Dermis microvascular lymphatic vessel endothelial cell (primary cell): ENCODE results near the gene CCDC57. TPM values are rescaled to one million over a fixed set of nuclear protein-coding genes. Genes with fewer than 3 reads are reported as not detected.

Experiments used
- DNase-seq, 2 donors: peaks; one replicate each; pipeline versions ENCODE4 v3.0.0 to v3.0.0-alpha.2; 2010; ENCODE audit warnings: low read depth in 2 of 2
- total RNA-seq: library from RNA; depleted of rRNA; stranded (reverse); fragments of >200 nt; gene quantifications from 2 replicates; pipeline ENCODE4 v1.2.1, GENCODE V29; 2014

CCDC57 gene
- total RNA-seq, 1 donor from 2014 or later = 2.8 TPM

DNA sequence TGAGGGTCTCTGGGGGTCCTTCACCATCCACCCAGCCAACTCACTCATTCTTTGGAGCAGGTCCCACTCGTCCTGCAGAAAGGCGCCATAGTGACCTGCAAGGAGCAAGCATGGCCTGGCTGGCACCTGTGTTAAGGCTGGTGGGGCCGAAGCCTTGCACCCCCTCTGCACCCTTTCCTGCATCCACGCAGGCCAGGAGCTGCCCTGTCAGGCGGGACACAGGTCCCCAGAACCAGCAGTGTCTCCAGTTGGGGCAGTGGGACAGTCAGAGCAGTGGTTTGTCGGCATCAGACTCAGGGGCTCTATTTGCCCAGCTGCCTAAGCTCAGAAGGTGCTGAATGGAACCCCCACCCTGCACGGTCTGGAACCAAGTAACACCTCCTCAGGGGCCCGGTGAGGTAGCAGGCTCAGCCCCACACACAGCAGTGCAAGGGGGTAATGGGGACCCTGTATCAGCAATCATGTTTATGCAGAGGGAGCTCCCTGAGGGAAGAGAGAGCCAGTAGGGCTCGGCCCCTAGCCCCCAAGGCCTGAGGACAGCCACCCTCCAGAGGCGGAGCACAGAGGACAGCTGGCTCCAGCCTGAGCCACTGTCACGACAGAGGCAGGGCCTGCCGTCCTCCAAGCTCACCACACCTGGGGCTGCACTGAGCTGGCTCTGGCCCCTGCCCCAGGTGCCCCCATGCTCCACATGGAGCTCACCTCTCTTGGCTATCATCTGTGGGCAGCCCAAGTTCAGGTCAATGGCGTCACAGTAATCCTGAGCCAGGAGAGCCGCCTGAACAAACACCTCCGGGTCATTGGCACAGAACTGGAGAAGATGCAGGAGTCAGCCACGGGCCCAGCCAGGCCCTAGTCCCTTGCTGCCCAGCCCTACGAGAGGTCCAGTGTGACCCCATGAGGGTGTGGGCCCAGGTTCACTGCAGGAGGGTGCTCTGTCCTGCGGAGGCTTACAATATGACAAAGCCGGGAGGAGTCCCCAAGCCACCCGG lies 148.9 kb downstream of the CCDC57 start:
- no peak for DNase-seq

DNA sequence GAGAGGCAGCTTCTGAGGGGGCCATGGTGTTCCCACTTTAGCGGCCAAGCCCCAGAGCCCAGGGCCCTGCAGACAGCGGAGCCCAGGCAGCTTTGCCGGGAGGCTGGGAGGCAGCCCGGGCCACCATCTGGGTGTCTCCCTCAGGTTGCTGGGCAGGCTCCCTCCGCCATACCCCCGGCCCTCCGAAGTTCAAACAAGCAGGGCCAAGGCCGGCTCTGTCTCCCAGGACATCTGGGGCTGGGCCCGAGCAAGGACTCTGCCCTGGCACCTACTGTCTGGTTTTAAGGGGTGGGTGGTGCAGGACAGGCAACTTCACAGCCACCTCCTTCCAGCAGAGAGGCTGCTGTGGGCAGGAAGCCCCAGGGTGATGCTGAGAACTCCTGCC lies 149.7 kb downstream of the CCDC57 start:
- no peak for DNase-seq

DNA sequence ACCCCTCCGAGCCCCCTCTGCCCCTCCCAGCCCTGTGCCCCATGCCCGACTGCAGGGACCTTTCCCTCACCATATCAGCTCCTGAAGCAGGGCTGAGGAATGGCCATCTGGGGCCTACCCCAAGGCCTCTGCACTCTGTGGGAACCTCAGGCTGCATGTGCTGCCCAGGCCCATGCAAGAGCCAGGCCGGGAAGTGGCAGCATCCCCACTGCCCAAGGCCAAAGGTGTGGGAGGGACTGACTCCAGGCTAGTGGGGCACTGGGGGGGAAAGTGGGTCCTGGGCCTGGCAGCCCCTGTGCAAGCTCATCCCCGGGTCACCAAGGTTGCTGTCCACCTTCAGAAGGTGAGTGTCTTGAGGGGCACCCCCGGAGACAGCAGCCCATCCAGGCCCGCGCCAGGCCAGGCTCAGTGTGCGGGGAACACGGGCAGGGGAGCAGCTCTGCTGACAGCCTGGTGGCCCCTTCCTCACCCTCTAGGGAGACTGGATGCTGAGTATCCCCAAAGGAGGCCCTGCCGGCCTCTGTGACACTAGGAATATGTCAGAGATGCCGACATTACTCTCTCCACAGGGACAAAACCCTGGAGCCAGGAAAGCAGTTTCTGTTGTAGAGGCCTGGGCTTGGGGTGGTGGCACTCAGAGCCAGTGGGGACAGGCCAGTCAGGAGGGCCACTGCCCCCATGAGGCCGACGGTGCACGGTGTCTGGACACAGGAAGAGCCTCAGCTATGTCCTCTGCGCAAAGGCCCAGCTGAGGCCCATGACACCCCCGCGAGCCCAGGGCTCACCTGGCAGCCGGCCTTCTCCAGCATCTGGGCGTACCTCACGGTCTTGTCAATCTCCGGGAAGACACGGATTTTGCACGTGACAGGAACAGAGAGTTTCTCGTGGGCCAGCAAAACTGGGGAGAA lies 150.3 kb downstream of the CCDC57 start:
- DNase-seq = no peak

DNA sequence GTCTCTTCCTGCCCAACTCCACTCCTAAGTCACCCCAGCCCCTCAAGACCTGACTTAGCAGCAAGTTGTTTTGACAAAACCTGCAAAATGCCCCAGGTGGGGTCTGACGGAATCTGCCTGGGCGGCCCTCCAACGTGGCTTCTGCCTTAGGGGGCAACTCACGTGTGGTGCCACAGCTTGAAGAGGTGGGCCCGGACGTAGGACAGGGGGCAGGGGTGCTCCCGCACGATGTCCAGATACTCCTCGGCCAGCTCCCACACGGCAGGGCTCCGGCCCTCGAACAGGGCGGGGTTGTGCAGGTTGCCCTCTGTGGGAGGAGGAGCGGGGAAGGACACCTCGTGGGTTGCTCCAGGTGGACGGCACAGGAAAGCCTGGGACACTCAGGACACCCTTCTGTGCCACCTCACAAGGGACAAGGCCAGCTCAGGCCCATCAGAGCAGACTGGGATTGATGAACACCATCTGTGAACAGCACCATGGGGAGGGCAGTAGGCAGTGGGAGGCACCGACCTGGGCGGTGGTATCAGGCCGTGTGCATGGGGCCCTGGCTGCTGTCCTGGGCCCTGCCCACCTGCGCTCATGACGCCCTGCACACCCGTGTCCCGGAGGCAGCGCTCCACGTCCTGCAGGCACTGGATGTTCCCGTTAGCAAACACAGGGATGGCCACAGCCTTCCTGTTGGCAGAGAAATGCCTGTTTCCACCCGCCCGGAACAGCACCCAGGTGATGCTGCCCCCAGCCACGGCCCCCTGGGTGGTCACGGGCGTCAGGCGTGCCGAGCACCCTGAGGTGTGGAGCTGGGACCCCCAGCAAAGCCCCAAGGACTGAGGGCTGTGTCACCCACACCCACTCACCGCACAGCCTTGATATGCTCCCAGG lies 151.4 kb downstream of the CCDC57 start:
- no peak for DNase-seq

DNA sequence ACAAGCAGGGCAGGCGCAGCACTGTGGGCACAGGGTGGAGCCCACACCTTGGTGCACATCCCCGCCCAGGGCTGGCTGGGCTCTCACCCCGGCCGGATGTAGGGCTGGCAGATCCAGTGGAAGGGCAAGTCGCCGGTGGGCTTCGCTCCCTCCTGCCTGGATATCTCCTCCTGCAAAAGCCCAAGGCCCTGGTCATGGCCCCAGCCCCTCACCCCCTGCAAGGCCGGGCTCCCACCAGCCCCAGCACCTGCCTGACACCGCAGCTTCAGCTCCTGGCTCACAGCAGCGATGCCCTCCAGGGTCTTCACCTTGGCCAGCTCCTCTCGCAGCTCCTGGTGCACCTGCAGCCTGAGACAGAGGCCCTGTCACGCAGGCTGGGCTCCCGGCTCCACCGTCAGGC lies 152.0 kb downstream of the CCDC57 start:
- no peak for DNase-seq

DNA sequence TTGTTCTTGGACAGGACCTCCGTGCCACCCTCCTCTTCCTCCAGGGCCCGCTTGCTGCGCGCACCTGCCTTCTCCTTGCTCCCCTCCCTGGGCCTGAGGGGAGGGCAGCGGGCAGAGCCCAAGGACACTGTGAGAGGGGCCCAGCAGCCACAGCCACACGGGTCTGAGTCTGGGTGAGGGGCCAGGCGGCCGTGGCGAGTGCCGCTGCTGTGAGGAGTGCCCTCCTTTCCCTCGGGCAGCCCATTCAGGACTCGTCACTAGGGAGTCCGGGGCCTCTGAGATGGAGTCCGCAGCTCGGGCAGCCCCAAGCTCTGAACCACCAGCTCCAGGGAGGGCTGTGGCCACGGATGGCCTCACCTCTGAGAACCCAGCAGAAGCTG lies 152.7 kb downstream of the CCDC57 start:
- DNase-seq = no peak

DNA sequence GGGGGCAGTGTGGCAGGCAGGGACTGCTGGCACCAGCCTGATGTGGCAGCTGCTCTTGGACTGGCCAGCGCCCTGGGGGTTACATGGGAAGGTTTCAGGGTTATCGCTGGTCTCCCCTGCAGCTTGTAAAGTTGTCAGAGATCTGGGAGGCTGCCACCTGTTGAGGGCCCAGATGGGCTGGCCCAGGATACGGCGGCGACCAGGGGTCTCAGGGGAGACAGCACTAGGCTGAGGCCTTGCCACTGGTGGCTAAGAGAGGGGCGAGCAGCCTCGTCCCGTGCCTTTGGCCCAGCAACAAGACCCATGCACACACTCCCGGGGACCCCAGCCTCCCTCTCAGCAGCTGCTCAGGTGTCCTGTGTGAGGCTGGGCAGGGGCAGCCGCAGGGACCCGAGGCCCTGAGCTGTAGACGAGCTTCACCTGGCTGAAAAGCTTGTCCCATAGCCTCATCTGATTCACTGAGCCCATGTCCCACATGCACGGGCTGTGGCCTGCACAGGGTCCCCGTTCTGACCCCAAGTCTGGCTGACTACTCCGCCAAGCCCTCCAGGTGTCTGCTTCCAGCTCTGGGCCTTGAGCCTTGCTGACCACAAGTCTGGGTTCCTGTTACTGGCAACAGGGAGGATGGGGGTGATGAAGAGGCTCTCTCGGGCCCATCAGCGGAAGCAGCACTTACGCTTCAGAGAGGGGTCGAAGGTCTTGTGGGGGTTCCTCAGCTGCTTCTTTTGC lies 153.2 kb downstream of the CCDC57 start:
- DNase-seq = no peak

DNA sequence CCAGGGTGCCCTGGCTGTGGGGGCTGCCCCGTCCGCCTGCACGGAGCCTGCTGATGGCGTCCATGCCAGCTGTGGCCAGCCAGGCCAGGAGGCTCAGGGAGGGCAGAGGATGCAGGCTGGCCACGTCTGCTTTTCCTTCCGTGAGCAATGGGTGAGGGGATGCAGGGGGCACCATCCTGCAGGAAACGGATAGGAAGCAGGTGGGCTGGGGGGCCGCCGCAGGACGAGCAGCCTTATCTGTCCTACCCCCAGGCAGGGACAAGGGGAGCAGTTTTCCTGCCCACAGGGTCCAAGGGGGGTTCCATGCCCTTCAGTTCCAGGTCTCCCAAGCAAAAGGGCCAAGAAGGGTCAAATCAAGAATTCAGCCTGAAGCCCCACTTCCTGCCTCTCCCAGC lies 153.8 kb downstream of the CCDC57 start:
- DNase-seq = no peak

DNA sequence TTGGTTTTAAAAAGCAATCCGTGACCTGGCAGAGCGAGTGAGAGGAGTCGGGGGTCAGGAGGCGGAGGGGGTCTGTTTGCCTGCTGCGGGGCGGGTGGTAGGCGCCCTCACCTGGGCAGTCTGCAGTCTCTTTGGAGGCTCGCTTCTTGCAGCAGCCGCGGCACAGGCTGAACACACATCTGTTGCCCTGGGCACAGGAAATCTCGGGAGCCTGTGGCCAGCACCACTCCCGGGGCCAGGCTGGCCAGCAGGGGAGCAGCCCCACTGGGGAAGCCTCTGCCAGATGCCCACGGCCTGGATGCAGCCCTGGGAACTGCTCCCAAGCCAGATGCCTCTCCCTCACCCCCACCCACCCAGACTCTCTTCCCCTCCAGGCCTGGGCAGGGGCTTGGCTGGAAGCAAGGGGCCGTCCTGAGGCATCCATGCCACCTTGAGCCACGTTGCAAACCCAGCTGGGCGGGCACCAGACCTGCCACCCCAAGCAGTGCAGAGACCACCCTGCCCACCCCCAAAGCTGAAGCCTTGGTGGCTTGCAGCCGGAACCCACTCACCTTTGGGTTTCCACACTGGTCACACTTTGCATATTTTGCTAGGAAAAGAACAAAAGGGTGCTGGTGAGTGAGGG lies 154.3 kb downstream of the CCDC57 start:
- no peak for DNase-seq

DNA sequence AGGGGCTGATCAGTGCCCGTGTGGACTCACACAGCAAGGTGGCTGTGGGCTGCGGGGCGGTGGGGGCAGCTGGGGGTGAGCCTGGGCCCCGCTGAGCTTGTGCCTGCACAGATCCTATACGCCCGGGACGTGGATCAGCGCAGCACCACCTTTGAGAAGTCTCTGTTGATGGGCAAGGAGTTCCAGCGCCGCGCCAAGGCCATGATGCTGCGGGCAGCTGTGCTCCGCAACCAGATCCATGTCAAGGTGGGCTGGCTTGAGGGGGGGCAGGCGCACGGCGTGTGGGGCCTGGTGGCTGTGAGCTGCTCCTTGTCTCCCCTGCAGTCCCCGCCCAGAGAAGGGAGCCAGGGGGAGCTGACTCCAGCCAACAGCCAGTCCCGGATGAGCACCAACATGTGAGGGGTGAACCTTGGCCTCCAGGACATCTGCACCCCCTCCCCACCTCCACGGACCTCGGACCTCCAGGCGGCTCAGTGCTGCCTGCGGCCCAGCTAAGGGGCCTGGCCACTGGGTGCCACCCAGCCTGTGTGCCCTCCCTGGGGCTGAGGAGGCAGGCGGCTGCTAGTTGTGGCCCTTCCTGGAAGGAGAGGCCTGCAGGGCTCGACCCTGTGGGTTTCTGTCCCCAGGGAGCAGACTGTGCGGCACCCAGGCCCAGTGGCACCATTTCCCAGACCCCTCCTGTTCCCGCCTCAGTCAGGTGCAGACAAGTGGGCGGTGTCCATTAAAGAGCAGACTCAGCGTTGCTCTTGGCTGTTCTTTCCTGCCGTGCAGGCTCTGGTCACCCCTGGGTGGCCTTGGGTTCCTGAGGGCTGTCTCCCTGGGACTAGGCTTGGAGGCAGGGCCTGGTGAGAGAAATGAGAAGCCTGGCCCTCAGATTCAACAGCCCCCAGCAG lies 155.7 kb downstream of the CCDC57 start:
- DNase-seq = no peak

DNA sequence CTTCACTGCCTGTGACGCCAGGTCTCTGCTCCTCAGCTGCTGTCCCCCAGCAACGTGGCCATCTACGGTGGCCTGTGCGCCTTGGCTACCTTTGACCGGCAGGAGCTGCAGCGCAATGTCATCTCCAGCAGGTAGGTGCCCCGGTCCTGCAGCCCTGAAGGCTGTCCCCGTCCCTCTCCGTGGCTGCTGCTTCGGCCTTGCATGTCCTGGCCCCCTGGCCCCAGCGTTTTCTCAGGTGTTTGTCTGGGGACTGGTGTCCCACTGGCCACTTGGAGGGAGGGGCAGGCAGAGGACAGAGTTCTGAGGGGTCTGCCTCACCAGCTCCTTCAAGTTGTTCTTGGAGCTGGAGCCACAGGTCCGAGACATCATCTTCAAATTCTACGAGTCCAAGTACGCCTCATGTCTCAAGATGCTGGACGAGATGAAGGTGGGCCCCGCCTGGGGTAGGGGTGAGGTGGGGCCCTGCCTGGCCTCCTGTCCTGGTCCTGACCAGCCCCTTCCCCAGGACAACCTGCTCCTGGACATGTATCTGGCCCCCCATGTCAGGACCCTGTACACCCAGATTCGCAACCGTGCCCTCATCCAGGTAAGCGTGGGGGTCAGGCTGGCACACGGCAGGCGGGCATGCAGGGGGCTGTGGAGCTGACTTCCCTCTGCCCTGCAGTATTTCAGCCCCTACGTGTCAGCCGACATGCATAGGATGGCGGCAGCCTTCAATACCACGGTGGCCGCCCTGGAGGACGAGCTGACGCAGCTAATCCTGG lies 156.5 kb downstream of the CCDC57 start:
- no peak for DNase-seq

DNA sequence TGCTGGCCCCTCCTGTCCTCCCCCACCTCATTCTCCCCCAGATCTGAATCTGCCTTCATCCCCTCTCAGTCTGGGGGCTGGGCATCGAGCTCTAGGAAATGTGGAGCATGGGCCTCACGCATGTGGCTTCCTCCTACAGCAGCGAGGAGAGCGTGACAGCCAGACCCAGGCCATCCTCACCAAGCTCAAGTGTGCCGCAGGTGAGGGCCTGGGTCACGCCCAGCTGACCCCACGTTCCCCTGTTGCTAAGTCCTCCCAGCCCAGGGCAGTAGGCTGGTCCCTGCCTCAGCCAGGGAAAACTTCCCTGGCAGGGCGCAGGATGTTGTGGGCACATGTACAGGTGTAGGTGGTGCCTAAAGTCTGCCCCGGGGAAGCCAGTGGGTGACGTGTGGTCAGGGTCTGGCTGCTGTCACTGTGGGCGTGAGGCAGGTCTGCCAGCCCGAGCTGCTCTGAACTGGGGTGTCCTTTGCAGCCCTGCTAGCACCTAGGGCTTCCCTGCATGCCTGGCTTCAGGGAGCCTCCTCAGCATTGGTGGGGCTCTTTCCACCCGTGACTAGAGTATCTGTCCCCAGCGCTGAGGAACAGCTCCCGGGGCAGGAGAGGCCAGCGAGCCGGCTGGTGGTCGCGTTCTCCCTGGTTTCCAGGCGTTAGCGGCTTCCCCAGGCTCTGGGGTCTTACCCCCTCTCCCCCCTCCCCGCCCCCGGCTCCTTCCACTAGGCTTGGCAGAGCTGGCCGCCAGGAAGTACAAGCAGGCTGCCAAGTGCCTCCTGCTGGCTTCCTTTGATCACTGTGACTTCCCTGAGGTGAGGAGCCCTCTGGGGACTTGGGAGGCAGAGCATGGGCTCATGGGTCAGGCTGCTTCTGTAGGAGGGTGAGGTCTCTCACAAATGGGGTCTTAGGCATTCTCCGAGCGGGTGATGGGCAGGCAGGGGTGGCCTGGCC lies 157.3 kb downstream of the CCDC57 start:
- no peak for DNase-seq

DNA sequence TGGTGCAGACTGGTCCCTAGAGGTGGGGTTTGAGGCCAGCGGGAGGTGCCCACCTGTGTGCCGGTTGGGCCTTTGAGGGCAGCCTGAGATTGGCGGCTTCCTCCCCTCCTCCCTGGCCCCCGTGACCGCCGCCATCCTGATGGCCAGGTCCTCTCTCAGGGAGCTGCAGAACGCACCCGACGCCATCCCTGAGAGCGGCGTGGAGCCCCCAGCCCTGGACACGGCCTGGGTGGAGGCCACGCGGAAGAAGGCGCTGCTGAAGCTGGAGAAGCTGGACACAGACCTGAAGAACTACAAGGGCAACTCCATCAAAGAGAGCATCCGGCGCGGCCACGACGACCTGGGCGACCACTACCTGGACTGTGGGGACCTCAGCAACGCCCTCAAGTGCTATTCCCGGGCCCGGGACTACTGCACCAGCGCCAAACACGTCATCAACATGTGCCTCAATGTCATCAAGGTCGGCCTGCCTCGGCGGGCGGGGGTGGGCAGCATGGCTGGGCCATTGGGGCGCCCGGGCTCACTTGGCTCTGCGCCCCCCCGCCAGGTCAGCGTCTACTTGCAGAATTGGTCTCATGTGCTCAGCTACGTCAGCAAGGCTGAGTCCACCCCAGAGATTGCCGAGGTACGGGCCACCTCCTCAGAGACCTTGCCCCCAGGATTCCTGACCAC lies 158.2 kb downstream of the CCDC57 start:
- DNase-seq = no peak

DNA sequence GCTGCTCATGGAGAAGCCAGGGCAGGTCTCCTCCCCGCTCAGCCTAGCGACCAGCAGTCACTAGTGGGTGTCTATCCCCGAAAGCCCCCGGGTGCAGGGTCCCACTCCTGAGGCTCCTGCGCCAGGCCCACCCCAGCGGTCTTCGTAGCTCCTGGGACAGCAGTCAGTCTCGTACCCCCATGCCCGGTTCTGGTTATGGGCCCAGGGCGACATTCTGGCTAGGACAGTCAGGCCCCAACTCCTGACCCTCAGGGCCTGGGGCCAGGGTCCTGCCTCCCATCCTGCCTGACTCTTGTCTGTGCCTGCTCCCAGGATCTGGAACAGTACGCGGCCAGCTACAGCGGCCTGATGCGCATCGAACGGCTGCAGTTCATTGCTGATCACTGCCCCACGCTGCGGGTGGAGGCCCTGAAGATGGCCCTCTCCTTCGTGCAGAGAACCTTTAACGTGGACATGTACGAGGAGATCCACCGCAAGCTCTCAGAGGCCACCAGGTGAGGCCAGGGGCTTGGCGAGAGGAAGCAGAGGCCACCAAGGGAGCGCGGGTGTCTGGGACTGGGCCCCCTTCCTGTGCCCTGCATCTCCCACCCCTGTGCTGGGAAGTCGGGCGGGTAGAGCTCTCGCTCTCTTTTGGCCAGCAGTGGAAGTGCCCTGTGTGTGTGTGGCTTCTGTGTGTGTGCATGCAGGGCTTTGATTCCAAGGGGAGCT lies 158.9 kb downstream of the CCDC57 start:
- no peak for DNase-seq

DNA sequence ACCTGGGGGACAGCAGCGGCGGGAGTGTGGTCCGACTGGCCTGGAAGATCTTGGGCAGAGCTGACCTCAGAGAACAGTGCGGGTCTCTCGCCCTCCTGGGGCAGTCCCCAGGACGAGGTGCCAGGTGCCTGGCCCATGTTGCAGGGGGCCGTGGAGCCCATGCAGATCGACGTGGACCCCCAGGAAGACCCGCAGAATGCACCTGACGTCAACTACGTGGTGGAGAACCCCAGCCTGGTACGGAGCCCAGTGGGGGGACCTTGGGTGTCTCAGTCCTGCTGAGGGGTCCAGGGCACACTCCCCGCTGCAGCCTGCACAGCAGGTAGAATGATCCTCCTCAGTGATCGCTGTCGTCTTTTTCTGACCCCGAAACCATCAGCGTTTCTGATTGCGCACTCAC lies 159.5 kb downstream of the CCDC57 start:
- DNase-seq = no peak

DNA sequence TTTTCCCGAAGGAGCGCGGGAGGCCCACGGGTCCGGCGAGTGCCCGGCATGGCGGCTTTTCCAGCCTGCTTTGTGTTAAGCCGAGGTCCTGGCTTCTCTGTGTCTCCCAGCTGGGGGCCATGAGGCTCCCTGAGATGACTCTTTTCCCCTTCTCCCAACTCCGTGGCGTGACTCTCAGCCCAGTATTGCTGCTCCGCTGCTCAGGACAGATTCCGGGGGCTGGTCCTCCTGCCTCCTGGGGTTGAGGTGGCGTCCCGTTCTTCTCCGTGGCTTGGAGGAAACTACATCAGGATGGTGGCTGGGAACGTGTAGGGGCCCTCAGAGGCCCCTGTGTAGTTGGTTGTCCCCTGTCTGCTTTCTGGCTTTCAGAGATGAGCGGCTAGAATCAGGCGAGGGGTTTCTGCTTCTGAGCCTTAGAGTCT lies 160.0 kb downstream of the CCDC57 start:
- no peak for DNase-seq
